ENCODE measurements around the gene GCGR.

GCGR gene

GRCh38 chr17:81803728-81804558 is at the start of gene GCGR:
GCGR (plus strand) TSS chr17:81804150; CDS start chr17:81809019, 4,869 bp downstream.
- DNase-seq (ENCODE audit: low read depth in 1 of 2, low spot score in 1 of 2), result no peak

GRCh38 chr17:81792675-81793615 is 11.0 kb upstream of the GCGR start:
- DNase-seq (ENCODE audit: low read depth in 1 of 2, low spot score in 1 of 2), result no peak

DNA sequence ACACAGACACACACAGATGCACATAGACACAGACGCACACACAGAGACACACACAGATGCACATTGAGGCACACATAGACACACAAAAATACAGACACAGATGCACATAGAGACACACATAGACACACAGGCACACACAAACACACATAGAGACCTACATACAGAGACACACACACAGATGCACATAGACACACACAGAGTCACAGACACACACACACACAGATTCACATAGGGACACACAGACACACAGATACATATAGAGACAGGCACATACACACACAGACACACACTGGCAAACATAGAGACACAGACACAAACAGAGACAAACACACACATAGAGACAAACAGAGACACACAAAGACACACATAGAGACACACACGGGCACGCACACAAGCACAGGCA is 9.9 kb upstream of the GCGR start:
- DNase-seq (ENCODE audit: low read depth in 1 of 2, low spot score in 1 of 2), result no peak

DNA sequence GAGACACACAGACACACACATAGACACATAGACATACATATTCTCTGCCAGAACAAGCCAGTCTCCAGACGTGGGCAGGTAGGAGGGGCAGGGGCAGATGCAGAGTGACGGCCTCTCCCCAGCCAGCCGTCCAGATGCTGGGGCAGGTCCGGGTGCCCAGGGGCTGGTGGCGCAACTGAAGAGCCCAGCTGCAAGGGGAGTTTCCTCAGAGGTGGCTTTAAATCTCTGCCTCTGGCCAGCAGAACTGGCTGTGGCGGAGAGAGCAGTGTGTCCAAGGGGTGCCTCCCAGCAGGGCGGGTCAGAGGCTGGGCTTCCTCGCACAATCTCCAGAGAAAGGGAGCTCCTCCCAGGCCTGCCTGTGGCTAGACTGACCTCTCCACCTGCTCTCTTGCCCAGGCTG is 9.4 kb upstream of the GCGR start:
- DNase-seq (ENCODE audit: low read depth in 1 of 2, low spot score in 1 of 2), result no peak

- DNase-seq (ENCODE audit: low read depth in 1 of 2, low spot score in 1 of 2), result no peak
Measured at GRCh38 chr17:81801327-81801726, 2.6 kb upstream of the GCGR start.

DNA sequence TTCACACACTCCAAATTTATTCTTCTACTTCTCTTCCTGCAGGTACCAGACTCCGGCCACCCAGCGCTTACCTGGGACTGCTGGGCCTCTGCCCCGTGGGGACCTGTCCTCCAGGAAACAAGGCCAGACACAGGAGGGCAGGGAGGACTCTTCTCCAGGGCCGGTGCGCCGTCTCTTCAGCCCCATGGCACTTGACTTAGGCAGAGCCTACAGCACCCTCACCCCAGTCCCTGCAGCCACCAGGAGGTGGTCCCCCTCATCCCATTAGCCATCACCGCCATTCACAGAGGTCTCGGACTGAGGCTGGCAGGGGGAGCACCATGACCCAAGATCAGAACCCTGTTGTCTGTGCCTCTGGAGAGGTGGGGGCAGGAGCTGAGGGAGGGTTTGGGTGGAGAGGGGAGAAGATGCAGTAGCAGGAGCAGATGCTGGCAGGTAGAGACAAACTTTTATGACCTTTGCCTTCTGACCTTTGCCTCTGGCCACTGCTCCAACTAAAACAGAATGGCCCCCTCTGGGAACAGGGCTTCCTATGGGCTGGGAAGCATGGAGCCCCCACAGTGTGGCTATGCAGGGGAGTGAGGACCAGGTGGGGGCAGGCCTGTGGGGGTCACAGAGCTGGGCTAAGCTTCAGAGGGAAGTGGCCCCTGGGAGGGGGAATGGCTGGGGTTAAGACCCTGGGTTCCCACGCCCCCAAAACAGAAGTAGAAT is 1.7 kb upstream of the GCGR start:
- DNase-seq (ENCODE audit: low read depth in 1 of 2, low spot score in 1 of 2), result no peak

DNA sequence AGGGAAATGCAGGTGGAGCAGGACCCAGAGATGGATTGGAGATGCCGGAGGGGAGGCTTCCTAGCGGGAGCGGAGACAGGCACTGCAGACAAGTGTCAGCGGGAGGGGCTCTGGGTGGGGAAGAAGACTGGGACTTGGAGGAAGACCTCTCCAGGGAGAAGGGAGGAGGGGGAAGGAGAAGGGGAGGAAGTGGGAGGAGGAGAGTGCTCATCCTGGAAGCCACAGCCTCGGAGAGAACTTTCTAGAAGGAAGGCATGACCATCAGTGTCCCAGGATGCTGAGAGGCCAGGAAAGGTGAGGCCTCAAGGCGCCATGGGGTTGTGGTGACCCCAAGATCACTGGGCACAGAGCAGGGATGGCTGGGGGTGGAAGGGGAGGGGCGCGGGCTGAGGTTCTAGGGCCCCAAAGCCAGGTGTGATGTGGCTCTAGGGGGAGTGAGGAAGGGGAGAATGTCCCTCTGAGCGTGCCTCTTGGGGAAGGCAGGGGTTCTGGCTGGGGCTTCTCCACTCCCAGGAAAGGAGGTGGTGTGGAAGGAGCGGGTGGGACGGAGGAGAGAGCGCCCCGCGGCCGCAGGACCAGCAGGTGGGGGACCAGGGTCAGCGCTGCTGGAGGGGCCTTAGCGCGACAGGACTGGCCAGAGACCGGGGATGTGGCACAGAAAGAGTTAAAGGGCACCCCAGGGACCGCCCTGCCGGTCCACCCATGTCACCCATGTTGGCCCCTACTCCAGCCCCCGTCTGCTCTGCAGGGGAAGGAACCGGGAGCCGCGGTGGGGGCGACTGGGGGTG is 900 bp upstream of the GCGR start:
- DNase-seq (ENCODE audit: low read depth in 1 of 2, low spot score in 1 of 2), result no peak

DNA sequence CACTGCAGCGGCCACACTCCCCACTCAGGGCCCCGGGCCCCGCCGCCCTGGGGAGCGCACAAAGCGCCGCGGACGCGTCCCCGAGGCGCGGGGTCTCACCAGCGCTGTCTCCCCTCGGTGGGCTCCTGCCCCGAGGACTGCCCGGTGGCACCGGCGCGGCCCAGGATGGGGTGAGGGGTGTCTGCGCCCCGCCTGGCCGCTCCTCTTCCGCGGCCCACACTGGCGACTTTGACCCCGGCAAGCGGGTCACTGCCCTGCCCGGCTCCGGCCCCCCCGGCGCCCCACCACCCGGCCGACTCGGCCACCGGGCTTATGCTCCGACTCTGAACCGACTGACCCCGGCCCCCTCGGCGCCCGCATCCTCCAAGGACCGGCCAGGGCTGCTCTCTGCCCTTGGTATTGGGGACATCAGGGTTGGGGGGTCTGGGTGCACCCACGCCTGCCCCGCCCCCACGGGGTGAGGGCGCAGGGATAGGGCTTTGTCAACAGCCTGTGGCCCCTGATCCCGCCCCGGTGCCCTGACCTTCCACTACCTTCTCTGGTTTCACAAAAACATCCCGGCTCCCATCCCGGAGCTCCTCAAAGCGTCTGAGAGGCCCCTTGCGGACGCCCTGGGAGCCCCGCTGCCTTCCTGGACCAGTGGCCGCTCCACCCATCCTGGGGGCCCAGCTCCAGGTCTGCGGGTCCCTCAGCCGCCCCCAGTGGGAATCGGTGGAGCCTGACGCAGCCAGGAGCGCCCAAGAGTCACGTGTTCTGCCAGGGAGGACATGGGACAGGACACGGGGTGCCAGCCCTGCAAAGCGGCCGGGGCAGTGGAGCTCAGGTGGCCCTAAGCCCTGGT is 829 bp downstream of the GCGR start:
- no peak for DNase-seq (ENCODE audit: low read depth in 1 of 2, low spot score in 1 of 2)

DNA sequence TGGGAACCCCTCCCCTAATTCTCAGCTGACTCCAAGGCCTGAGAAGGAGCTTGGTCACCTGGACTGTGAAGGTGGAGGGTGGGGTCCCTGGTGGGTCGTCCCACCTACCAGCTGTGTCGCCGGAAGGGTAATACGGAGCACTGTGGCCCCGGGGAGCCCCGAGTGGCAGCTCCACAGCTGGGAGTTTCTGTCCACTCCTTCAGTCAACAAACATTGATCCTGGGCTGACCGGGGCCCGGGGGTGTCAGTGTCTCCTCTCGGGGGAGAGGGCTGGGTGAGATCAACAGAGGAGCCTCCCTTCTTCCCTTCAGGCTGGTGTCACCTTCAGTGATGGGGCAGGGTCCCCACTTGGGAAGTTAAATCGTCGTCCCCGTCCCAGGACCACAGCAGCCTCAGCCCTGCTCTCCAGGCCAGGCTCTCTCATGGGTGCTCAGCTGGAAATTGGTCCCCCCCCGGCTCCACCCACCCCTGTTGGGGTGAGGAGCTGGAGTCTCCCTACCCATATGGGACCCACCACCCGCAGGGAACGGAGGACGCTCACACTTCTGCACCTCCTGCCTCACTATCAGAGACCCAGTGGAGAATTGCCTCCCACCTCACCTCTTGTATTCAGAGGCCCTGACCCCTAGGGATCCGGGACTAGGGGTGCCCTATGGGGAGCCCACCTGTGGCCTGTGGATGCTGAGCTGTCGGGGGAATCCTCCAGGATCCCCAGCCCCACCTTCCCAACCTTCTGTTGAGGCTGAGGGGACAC is 1.9 kb downstream of the GCGR start:
- DNase-seq (ENCODE audit: low read depth in 1 of 2, low spot score in 1 of 2), result no peak

DNA sequence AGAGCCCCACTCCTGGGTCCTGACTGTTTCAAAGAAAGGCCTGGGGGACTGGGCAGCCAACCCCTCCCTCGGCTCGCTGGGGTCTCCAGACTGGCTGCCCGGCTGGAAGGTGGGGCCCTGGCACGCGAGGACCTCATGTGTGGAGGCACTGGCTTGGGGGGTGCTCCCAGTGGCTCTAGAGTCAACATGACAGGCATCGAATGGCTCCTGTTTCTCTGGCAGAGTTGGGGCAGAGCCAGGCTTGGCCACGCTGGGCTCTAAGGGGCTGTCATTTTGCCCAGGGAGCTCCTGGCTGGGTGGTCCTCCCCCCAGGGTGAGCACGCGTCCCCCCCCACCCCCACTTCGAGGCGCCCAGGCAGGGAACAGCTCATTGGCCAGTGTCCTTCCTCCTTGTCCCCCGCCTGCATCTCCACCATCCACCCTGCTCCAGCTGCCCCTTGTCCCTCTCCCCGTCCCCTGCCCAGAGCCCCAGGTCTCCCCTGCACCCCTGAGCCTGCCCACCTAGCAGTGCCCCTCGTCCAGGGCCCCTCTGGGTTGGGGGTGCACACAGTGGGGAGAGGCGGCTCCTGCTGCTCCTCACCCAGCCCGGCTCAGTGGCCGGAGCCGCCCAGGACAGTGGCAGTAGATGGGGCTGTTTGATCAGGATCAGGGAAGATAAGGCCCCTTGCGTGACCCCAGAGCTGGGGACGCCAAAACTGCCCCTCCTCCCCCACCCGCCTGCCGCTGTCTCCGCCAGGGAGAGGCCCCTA is 2.7 kb downstream of the GCGR start:
- no peak for DNase-seq (ENCODE audit: low read depth in 1 of 2, low spot score in 1 of 2)

DNA sequence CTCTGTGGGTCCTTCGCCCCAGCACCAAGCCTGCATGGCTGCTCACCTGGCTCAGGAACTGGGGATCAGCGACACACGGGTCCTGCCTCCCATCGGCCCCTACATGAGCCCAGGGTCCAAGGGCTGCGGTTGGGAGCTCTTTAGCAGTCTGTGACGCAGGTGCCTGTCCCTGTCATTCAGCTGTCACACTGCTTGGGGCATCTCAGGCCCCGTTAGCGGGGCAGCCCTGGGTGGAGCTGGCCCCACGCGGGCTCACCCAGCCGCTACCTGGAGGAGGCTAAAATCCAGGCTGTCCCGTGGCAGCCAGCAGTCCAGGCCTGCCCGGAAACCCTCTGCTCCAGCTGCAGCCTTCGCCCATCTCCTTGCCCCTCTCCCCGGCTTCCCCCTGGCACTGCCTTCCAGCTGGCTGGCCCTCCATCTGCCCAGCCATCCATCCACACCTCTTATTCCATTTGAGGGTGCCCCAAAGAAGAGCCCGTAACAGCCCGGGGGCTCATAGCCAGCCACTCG is 3.3 kb downstream of the GCGR start:
- no peak for DNase-seq (ENCODE audit: low read depth in 1 of 2, low spot score in 1 of 2)

- DNase-seq (ENCODE audit: low read depth in 1 of 2, low spot score in 1 of 2), result no peak
Measured at GRCh38 chr17:81807839-81808238, 3.9 kb downstream of the GCGR start.

GRCh38 chr17:81808778-81809555 is 5.0 kb downstream of the GCGR start:
- DNase-seq (ENCODE audit: low read depth in 1 of 2, low spot score in 1 of 2), result no peak

DNA sequence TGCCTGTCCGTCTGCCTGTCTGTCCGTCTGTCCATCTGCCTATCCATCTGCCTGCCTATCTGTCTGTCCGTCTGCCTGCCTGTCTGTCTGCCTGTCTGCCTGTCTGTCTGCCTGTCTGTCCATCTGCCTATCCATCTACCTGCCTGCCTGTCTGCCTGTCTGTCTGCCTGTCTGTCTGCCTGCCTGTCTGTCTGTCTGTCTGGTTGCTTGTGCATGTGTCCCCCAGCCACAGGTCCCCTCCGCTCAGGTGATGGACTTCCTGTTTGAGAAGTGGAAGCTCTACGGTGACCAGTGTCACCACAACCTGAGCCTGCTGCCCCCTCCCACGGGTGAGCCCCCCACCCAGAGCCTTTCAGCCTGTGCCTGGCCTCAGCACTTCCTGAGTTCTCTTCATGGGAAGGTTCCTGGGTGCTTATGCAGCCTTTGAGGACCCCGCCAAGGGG is 5.6 kb downstream of the GCGR start:
- no peak for DNase-seq (ENCODE audit: low read depth in 1 of 2, low spot score in 1 of 2)

GRCh38 chr17:81810476-81810875 is 6.5 kb downstream of the GCGR start:
- no peak for DNase-seq (ENCODE audit: low read depth in 1 of 2, low spot score in 1 of 2)

GRCh38 chr17:81810892-81811704 is 7.1 kb downstream of the GCGR start:
- DNase-seq (ENCODE audit: low read depth in 1 of 2, low spot score in 1 of 2), result no peak
